ENCODE measurements around the gene TTC8.

Gene TTC8

DNA sequence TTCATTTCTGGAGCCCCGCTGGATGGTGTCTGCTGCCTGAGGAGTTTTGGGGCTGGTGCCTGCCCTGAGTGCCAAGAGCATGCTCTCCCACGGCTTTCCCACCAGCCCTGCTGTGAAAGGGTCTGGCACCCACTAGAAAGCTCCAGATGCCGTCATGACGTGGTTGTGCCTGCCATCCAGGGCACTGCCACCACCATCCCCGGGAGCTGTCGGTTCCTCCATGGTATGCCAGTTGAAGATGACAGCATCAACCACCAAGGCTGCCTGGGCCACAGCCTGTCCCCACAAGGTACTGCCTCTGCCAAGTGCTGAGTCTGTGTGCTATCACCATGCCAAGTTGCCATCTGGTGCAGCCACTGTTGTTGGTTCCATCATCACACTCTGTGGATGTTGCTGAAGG, 85.9 kb downstream of the TTC8 start:
- no peak overlapping the region for H3K27ac ChIP-seq
- no peak for TF ChIP-seq CTCF (conservative IDR thresholded peaks at IDR 0.05)
- TF ChIP-seq ZFX (IDR thresholded peaks at IDR 0.05), result no peak

- TF ChIP-seq CTCF (conservative IDR thresholded peaks at IDR 0.05), result no peak
- TF ChIP-seq ZFX (IDR thresholded peaks at IDR 0.05), result no peak
- H3K27ac ChIP-seq, result no peak overlapping the region
Observed at GRCh38 chr14:88911809-88912208, 87.4 kb downstream of the TTC8 start.

- H3K27ac ChIP-seq, result no peak overlapping the region
- TF ChIP-seq CTCF (conservative IDR thresholded peaks at IDR 0.05) (no peak), ZFX (IDR thresholded peaks at IDR 0.05) (no peak)
Observed at GRCh38 chr14:88914956-88915355, 90.5 kb downstream of the TTC8 start.

GRCh38 chr14:88919502-88919901, 95.1 kb downstream of the TTC8 start:
- TF ChIP-seq ZFX (IDR thresholded peaks at IDR 0.05) (no peak), CTCF (conservative IDR thresholded peaks at IDR 0.05) (no peak)
- no peak overlapping the region for H3K27ac ChIP-seq

Data from C4-2B (cell line).